Measurements from ENCODE around the gene ZNF80. TPM values are rescaled to one million over a fixed set of nuclear protein-coding genes. Genes with fewer than 3 reads are reported as not detected.

ZNF80 gene
- total RNA-seq, 2 donors from 2014 or later = not detected

GRCh38 chr3:114194750-114195149 is 42.6 kb downstream of the ZNF80 start:
- DNase-seq = no peak
- Mint-ChIP-seq H3K4me3 (no peak overlapping the region), H3K9me3 (no peaks in the 10 kb centered on the region), H3K27me3 (ENCODE audit: insufficient read depth) (no peaks in the 10 kb centered on the region), H3K4me1 (no peaks in the 10 kb centered on the region), H3K27ac (no peak overlapping the region), H3K36me3 (ENCODE audit: low read depth) (no peaks in the 10 kb centered on the region)
- TF ChIP-seq CTCF (conservative IDR thresholded peaks at IDR 0.05) = no peak
- H3K27me3 ChIP-seq (ENCODE audit: control insufficient read depth, insufficient read depth, low read length, poor library complexity, severe bottlenecking) = no peaks in the 10 kb centered on the region
- H3K9me3 ChIP-seq (ENCODE audit: control insufficient read depth, low read length) = no peaks in the 10 kb centered on the region
- no peak overlapping the region for H3K27ac ChIP-seq (ENCODE audit: low read depth, low read length)
- no peaks in the 10 kb centered on the region for H3K4me1 ChIP-seq (ENCODE audit: control insufficient read depth, insufficient read depth, low read length)
- no peak overlapping the region for H3K4me3 ChIP-seq (ENCODE audit: low read length)
- WGBS, 2 experiments (ENCODE audit: insufficient coverage in 1 of 2, insufficient read length in 1 of 2) = 82 to 86% methylated on average over 1 of the region's 1 CpG
- H3K36me3 ChIP-seq (ENCODE audit: control insufficient read depth, insufficient read depth, low read length) = no peaks in the 10 kb centered on the region
- H3K9ac ChIP-seq (ENCODE audit: extremely low read depth, low read length, poor library complexity, severe bottlenecking) = no peak overlapping the region

- no peak for TF ChIP-seq CTCF (conservative IDR thresholded peaks at IDR 0.05)
- Histone ChIP-seq H3K4me3 (ENCODE audit: low read length) (no peak overlapping the region), H3K9me3 (ENCODE audit: control insufficient read depth, low read length) (no peaks in the 10 kb centered on the region), H3K27ac (ENCODE audit: low read depth, low read length) (no peak overlapping the region), H3K36me3 (ENCODE audit: control insufficient read depth, insufficient read depth, low read length) (no peaks in the 10 kb centered on the region), H3K4me1 (ENCODE audit: control insufficient read depth, insufficient read depth, low read length) (no peaks in the 10 kb centered on the region), H3K9ac (ENCODE audit: extremely low read depth, low read length, poor library complexity, severe bottlenecking) (no peak overlapping the region), H3K27me3 (ENCODE audit: control insufficient read depth, insufficient read depth, low read length, poor library complexity, severe bottlenecking) (no peaks in the 10 kb centered on the region)
- H3K27ac Mint-ChIP-seq = no peak overlapping the region
- no peaks in the 10 kb centered on the region for H3K36me3 Mint-ChIP-seq (ENCODE audit: low read depth)
- H3K4me3 Mint-ChIP-seq = no peak overlapping the region
- no peaks in the 10 kb centered on the region for H3K9me3 Mint-ChIP-seq
- no peak for DNase-seq
- H3K4me1 Mint-ChIP-seq = no peaks in the 10 kb centered on the region
- no peaks in the 10 kb centered on the region for H3K27me3 Mint-ChIP-seq (ENCODE audit: insufficient read depth)
Observed at GRCh38 chr3:114192136-114192535, 45.2 kb downstream of the ZNF80 start.

GRCh38 chr3:114186501-114186900 is 50.9 kb downstream of the ZNF80 start:
- no peak for TF ChIP-seq CTCF (conservative IDR thresholded peaks at IDR 0.05)
- Histone ChIP-seq H3K27ac (ENCODE audit: low read depth, low read length) (no peak overlapping the region), H3K27me3 (ENCODE audit: control insufficient read depth, insufficient read depth, low read length, poor library complexity, severe bottlenecking) (no peaks in the 10 kb centered on the region), H3K9ac (ENCODE audit: extremely low read depth, low read length, poor library complexity, severe bottlenecking) (no peak overlapping the region), H3K4me1 (ENCODE audit: control insufficient read depth, insufficient read depth, low read length) (no peaks in the 10 kb centered on the region), H3K36me3 (ENCODE audit: control insufficient read depth, insufficient read depth, low read length) (no peaks in the 10 kb centered on the region), H3K9me3 (ENCODE audit: control insufficient read depth, low read length) (peaks cover 11% of the 10 kb centered on the region), H3K4me3 (ENCODE audit: low read length) (no peak overlapping the region)
- Mint-ChIP-seq H3K9me3 (peaks cover 15% of the 10 kb centered on the region), H3K27me3 (ENCODE audit: insufficient read depth) (no peaks in the 10 kb centered on the region), H3K4me3 (no peak overlapping the region), H3K27ac (no peak overlapping the region), H3K36me3 (ENCODE audit: low read depth) (no peaks in the 10 kb centered on the region), H3K4me1 (no peaks in the 10 kb centered on the region)
- DNase-seq = no peak

Other genes starting within 250 kb of the ZNF80 start
- 1 to 10 TPM; 4.4 to 6.1 TPM for gene CCDC191, start 181.1 kb downstream of the ZNF80 start, total RNA-seq
- gene QTRT2, start 180.8 kb downstream of the ZNF80 start, total RNA-seq = 10 to 100 TPM; 33.0 to 37.7 TPM
- not detected for gene DRD3, start 58.5 kb downstream of the ZNF80 start, total RNA-seq
- not detected for gene TIGIT, start 56.5 kb upstream of the ZNF80 start, total RNA-seq